ENCODE results near the gene STK33.

DNA sequence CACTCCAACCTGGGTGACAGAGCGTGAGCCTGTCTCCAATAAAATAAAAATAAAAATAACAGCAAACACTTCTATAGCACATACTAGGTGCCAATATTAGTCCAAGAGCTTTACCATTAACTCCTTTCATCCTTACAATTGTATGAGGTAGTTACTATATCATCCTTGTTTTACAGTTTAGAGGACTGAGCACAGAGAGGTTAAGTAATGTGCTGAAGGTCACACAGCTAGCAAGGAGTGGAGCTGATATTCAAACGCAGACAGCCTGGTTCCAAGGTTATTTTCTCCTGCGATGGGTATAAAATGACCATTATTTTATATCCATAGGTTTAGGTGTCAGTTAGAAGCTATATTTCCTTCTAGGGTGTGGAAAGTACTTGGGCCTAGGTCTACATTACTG lies 249.7 kb downstream of the STK33 start:
- TF ChIP-seq MTA3 (CRISPR knock-in tag; IDR thresholded peaks at IDR 0.05) (no peak), ZNF274 (CRISPR knock-in tag; IDR thresholded peaks at IDR 0.05) (no peak)
